Endothelial cell of coronary artery (primary cell): Measurements from ENCODE around the gene KHDRBS2. TPM values are rescaled to one million over a fixed set of nuclear protein-coding genes. Genes with fewer than 3 reads are reported as not detected.

ENCODE experiments used
- total RNA-seq: library from RNA; depleted of rRNA; stranded (reverse); fragments of >200 nt; gene quantifications from 2 replicates; pipeline ENCODE4 v1.2.3, GENCODE V29; 2014

The KHDRBS2 gene
- total RNA-seq, result not detected in 2 replicates

DNA sequence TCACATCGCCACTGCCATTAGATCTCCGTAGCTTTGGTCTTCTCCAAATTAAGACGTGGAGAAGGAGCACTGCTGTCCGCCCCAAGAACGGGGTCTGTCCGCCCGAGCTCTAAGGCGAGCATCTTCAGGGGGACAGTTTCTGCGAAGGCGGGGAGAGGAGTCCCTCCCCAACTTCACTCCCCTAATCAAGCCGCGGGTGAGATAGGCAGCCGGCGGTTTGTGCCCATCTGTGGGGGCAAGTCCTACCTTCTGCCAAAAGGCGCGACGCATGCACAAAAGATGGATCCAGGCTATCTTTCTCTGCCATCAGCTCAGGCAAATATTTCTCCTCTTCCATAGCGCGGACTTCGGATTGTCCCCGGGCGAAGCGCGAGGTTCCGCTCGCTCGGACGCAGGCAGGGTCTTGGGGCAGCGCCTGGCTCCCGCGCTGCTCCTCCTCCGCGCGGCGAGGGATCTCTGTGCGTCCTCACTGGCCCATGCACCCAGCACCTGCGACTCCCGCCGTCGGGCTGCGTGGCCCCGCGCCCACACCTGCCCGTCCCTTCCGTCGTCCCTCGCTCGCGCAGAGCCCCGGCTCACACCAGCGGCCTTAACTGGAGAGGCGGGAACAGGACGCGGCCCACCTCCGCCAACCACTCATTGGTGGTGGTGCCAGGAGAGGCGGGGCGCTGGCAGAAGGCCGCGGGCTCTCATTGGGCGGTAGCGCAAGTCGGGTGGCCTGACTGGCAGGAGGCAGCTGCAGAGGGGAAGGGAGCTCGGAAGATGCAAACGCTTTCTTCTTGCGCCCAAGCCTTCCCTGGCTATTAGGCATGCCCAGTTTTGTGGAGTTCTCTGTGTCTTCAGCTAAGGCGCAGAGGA lies at the start of gene KHDRBS2:
TSS of gene KHDRBS2 (minus strand) at position 614 of the 858 bp plus-strand sequence.

